ENCODE measurements around the gene APBB3.

Gene APBB3

GRCh38 chr5:140569197-140569596 lies 4.8 kb upstream of the APBB3 start:
- Mint-ChIP-seq H3K27ac (peak overlapping the region; percentile 84), H3K4me1 (ENCODE audit: low read depth) (peaks cover 64% of the 10 kb centered on the region), H3K27me3 (no peaks in the 10 kb centered on the region), H3K9me3 (no peaks in the 10 kb centered on the region), H3K4me3 (peak overlapping the region; percentile 35), H3K36me3 (ENCODE audit: low read depth) (peaks cover 58% of the 10 kb centered on the region)
- intact Hi-C loops (cut with micrococcal nuclease) = no loop called here

GRCh38 chr5:140568443-140569063 lies 4.2 kb upstream of the APBB3 start:
- peaks cover 58% of the 10 kb centered on the region for H3K36me3 Mint-ChIP-seq (ENCODE audit: low read depth)
- H3K27ac Mint-ChIP-seq = peak overlapping the region; percentile 84
- H3K4me3 Mint-ChIP-seq = peak overlapping the region; percentile 22
- H3K4me1 Mint-ChIP-seq (ENCODE audit: low read depth) = peaks cover 65% of the 10 kb centered on the region
- H3K27me3 Mint-ChIP-seq = no peaks in the 10 kb centered on the region
- no peaks in the 10 kb centered on the region for H3K9me3 Mint-ChIP-seq
- intact Hi-C loops (cut with micrococcal nuclease) = no loop called here

GRCh38 chr5:140567871-140568270 lies 3.5 kb upstream of the APBB3 start:
- Mint-ChIP-seq H3K27me3 (no peaks in the 10 kb centered on the region), H3K4me3 (no peak overlapping the region), H3K36me3 (ENCODE audit: low read depth) (peaks cover 58% of the 10 kb centered on the region), H3K4me1 (ENCODE audit: low read depth) (peaks cover 70% of the 10 kb centered on the region), H3K27ac (no peak overlapping the region), H3K9me3 (no peaks in the 10 kb centered on the region)
- intact Hi-C loops (cut with micrococcal nuclease) = no loop called here

- Mint-ChIP-seq H3K9me3 (no peaks in the 10 kb centered on the region), H3K27ac (peak overlapping the region; percentile 1), H3K27me3 (no peaks in the 10 kb centered on the region), H3K4me1 (ENCODE audit: low read depth) (peaks cover 70% of the 10 kb centered on the region), H3K36me3 (ENCODE audit: low read depth) (peaks cover 58% of the 10 kb centered on the region), H3K4me3 (no peak overlapping the region)
- intact Hi-C loops (cut with micrococcal nuclease) = no loop called here
Measured at GRCh38 chr5:140567136-140567818, 2.9 kb upstream of the APBB3 start.

GRCh38 chr5:140566665-140567064 lies 2.3 kb upstream of the APBB3 start:
- Mint-ChIP-seq H3K27ac (peak overlapping the region; percentile 1), H3K9me3 (no peaks in the 10 kb centered on the region), H3K4me3 (no peak overlapping the region), H3K27me3 (no peaks in the 10 kb centered on the region), H3K36me3 (ENCODE audit: low read depth) (peaks cover 62% of the 10 kb centered on the region), H3K4me1 (ENCODE audit: low read depth) (peaks cover 70% of the 10 kb centered on the region)
- intact Hi-C loops (cut with micrococcal nuclease) = no loop called here

GRCh38 chr5:140565780-140566095 lies 1.3 kb upstream of the APBB3 start:
- intact Hi-C loops (cut with micrococcal nuclease) = loop anchor here (2.0 kb wide), 1 partner anchor 73 kb away; the partner anchor contains the start of gene TMCO6
- no peaks in the 10 kb centered on the region for H3K27me3 Mint-ChIP-seq
- H3K4me1 Mint-ChIP-seq (ENCODE audit: low read depth) = peaks cover 70% of the 10 kb centered on the region
- peak overlapping the region; percentile 96 for H3K4me3 Mint-ChIP-seq
- no peaks in the 10 kb centered on the region for H3K9me3 Mint-ChIP-seq
- H3K27ac Mint-ChIP-seq = peak overlapping the region; percentile 97
- H3K36me3 Mint-ChIP-seq (ENCODE audit: low read depth) = peaks cover 65% of the 10 kb centered on the region

GRCh38 chr5:140565024-140565779 lies 804 bp upstream of the APBB3 start:
- Mint-ChIP-seq H3K27me3 (no peaks in the 10 kb centered on the region), H3K9me3 (no peaks in the 10 kb centered on the region), H3K27ac (peak overlapping the region; percentile 97), H3K4me1 (ENCODE audit: low read depth) (peaks cover 67% of the 10 kb centered on the region), H3K36me3 (ENCODE audit: low read depth) (peaks cover 65% of the 10 kb centered on the region), H3K4me3 (peak overlapping the region; percentile 96)
- intact Hi-C loops (cut with micrococcal nuclease) = loop anchor here (2.0 kb wide), 1 partner anchor 74 kb away; the partner anchor contains the start of gene TMCO6

GRCh38 chr5:140563596-140563995 lies 802 bp downstream of the APBB3 start:
- intact Hi-C loops (cut with micrococcal nuclease) = no loop called here
- Mint-ChIP-seq H3K27me3 (no peaks in the 10 kb centered on the region), H3K36me3 (ENCODE audit: low read depth) (peaks cover 67% of the 10 kb centered on the region), H3K4me3 (peak overlapping the region; percentile 96), H3K27ac (peak overlapping the region; percentile 97), H3K4me1 (ENCODE audit: low read depth) (peaks cover 60% of the 10 kb centered on the region), H3K9me3 (no peaks in the 10 kb centered on the region)

GRCh38 chr5:140561753-140562523 lies 2.5 kb downstream of the APBB3 start:
- Mint-ChIP-seq H3K4me3 (no peak overlapping the region), H3K27me3 (no peaks in the 10 kb centered on the region), H3K36me3 (ENCODE audit: low read depth) (peaks cover 50% of the 10 kb centered on the region), H3K27ac (no peak overlapping the region), H3K9me3 (no peaks in the 10 kb centered on the region), H3K4me1 (ENCODE audit: low read depth) (peaks cover 55% of the 10 kb centered on the region)
- intact Hi-C loops (cut with micrococcal nuclease) = no loop called here

GRCh38 chr5:140560227-140560626 lies 4.2 kb downstream of the APBB3 start:
- Mint-ChIP-seq H3K36me3 (ENCODE audit: low read depth) (peaks cover 42% of the 10 kb centered on the region), H3K9me3 (no peaks in the 10 kb centered on the region), H3K4me3 (no peak overlapping the region), H3K4me1 (ENCODE audit: low read depth) (peaks cover 52% of the 10 kb centered on the region), H3K27me3 (no peaks in the 10 kb centered on the region), H3K27ac (no peak overlapping the region)
- intact Hi-C loops (cut with micrococcal nuclease) = no loop called here

- peak overlapping the region; percentile 94 for H3K27ac Mint-ChIP-seq
- H3K4me1 Mint-ChIP-seq (ENCODE audit: low read depth) = peaks cover 57% of the 10 kb centered on the region
- intact Hi-C loops (cut with micrococcal nuclease) = no loop called here
- H3K27me3 Mint-ChIP-seq = no peaks in the 10 kb centered on the region
- H3K4me3 Mint-ChIP-seq = no peak overlapping the region
- H3K9me3 Mint-ChIP-seq = no peaks in the 10 kb centered on the region
- H3K36me3 Mint-ChIP-seq (ENCODE audit: low read depth) = peaks cover 51% of the 10 kb centered on the region
Measured at GRCh38 chr5:140558542-140558941, 5.9 kb downstream of the APBB3 start.

- H3K27ac Mint-ChIP-seq = peak overlapping the region; percentile 94
- H3K4me3 Mint-ChIP-seq = peak overlapping the region; percentile 82
- intact Hi-C loops (cut with micrococcal nuclease) = loop anchor here (1.0 kb wide), 1 partner anchor 9 kb away; no protein-coding TSS in a partner anchor
- H3K9me3 Mint-ChIP-seq = no peaks in the 10 kb centered on the region
- H3K4me1 Mint-ChIP-seq (ENCODE audit: low read depth) = peaks cover 58% of the 10 kb centered on the region
- no peaks in the 10 kb centered on the region for H3K27me3 Mint-ChIP-seq
- H3K36me3 Mint-ChIP-seq (ENCODE audit: low read depth) = peaks cover 56% of the 10 kb centered on the region
Measured at GRCh38 chr5:140557965-140558364, 6.4 kb downstream of the APBB3 start.

- H3K36me3 Mint-ChIP-seq (ENCODE audit: low read depth) = peaks cover 60% of the 10 kb centered on the region
- H3K27ac Mint-ChIP-seq = peak within 1 kb of the TSS; percentile 94
- H3K27me3 Mint-ChIP-seq = no peaks in the 10 kb centered on the region
- intact Hi-C loops (cut with micrococcal nuclease) = loop anchor here (1.0 kb wide), 1 partner anchor 8 kb away; no protein-coding TSS in a partner anchor
- H3K9me3 Mint-ChIP-seq = no peaks in the 10 kb centered on the region
- peaks cover 60% of the 10 kb centered on the region for H3K4me1 Mint-ChIP-seq (ENCODE audit: low read depth)
- H3K4me3 Mint-ChIP-seq = peak within 1 kb of the TSS; percentile 82
Measured at GRCh38 chr5:140557136-140557805, 7.1 kb downstream of the APBB3 start, which contains the start of gene SRA1. TSS of gene SRA1 (minus strand) at chr5:140557473. CDS start at chr5:140557452, 21 bp downstream.

Measured in dendritic cell treated with granulocyte-macrophage colony-stimulating factor and Interleukin-4, amounts not matched to agents 40 ng/mL and 50 ng/mL, for 4 days (primary cell).